Spleen (tissue), 11 donors: Measurements from ENCODE around the gene TMEM182. TPM values are rescaled to one million over a fixed set of nuclear protein-coding genes. Genes with fewer than 3 reads are reported as not detected.

Source experiments
- DNase-seq: peaks from one replicate; pipeline ENCODE4 v3.0.0-alpha.2; 2020
- H3K27ac ChIP-seq, 8 donors: fragments of 200-600 bp; sonication (generic) in 7 of 8; 1 replicate in 4 of 8; 2 replicates in 4 of 8; pipeline versions ENCODE4 v1.5.0 to v1.8.0; 2016 to 2021; ENCODE audit warnings: inconsistent platforms in 4 of 8, mild to moderate bottlenecking in 4 of 8, moderate library complexity in 1 of 8
- H3K27me3 ChIP-seq, 7 donors: fragments of 200-600 bp; sonication (generic) in 6 of 7; replicated peaks in 1 of 7; 1 replicate in 4 of 7; 2 replicates in 3 of 7; pipeline versions ENCODE4 v1.5.0 to v1.8.0; 2016 to 2021; ENCODE audit warnings: inconsistent platforms in 3 of 7, mild to moderate bottlenecking in 1 of 7
- H3K36me3 ChIP-seq, 6 donors: fragments of 200-600 bp; sonication (generic) in 5 of 6; 1 replicate in 4 of 6; 2 replicates in 2 of 6; pipeline versions ENCODE4 v1.5.0 to v1.8.0; 2016 to 2021; ENCODE audit warnings: inconsistent platforms in 2 of 6
- H3K4me1 ChIP-seq, 6 donors: fragments of 200-600 bp; sonication (generic) in 5 of 6; 1 replicate in 3 of 6; 2 replicates in 3 of 6; pipeline versions ENCODE4 v1.5.0 to v1.8.0; 2016 to 2021; ENCODE audit warnings: inconsistent platforms in 3 of 6
- H3K4me3 ChIP-seq, 8 donors: fragments of 200-600 bp; sonication (generic) in 7 of 8; 1 replicate in 4 of 8; 2 replicates in 4 of 8; pipeline versions ENCODE4 v1.5.0 to v1.8.0; 2016 to 2021; ENCODE audit warnings: inconsistent platforms in 4 of 8, mild to moderate bottlenecking in 4 of 8, moderate library complexity in 2 of 8
- H3K9me3 ChIP-seq, 8 donors: fragments of 200-600 bp; sonication (generic) in 7 of 8; 1 replicate in 4 of 8; 2 replicates in 4 of 8; pipeline versions ENCODE4 v1.5.0 to v1.8.0; 2016 to 2021; ENCODE audit warnings: inconsistent platforms in 4 of 8
- POLR2A ChIP-seq, 3 donors: fragments of 450-650 bp; IDR thresholded peaks; one replicate each; pipeline ENCODE4 v1.5.1; 2017; ENCODE audit warnings: antibody characterized with exemption in 3 of 3, mild to moderate bottlenecking in 1 of 3
- POLR2AphosphoS5 ChIP-seq, 3 donors: sonication (generic); formaldehyde crosslinking; IDR thresholded peaks; one replicate each; pipeline ENCODE4 v1.5.1; 2017; ENCODE audit warnings: antibody characterized with exemption in 3 of 3
- WGBS, 5 donors: extraction: QIAGEN DNeasy Blood & Tissue Kit in 3 of 5; methylation state at CpG; one replicate each; pipeline versions ENCODE4 v1.1.5 to v1.1.7; 2013 to 2018; 5-methylcytosine and 5-hydroxymethylcytosine counted together
- intact Hi-C: fragments of 100-400 bp; cut with DNase I; formaldehyde crosslinking; loops from one replicate; pipeline ENCODE4 v1.15.0; 2023; ENCODE audit warnings: low total_unique reads
- polyA plus RNA-seq, 3 donors: library from polyadenylated mRNA; stranded (reverse); fragments of 200-250 nt; gene quantifications; one replicate each; pipeline ENCODE4 v1.2.1, GENCODE V29; 2013
- total RNA-seq, 7 donors: library from RNA; depleted of rRNA in 3 of 7; stranded (reverse); fragments of >200 nt in 3 of 7; fragmentation: NEBNext Ultra II Directional in 4 of 7; extraction: Animal tissue kit (Norgen Biotek cat#: 25700) in 4 of 7; gene quantifications; one replicate each; pipeline versions ENCODE4 v1.1.0 to v1.2.1, GENCODE V29; 2016 to 2021
- TF ChIP-seq, protein P1 (sequence below), 11 experiments: fragments of 200-600 bp in 7 of 11; fragments of 450-650 bp in 4 of 11; sonication (generic) in 4 of 11; IDR thresholded peaks in 8 of 11; conservative IDR thresholded peaks in 3 of 11; 1 replicate in 7 of 11; 2 replicates in 4 of 11; pipeline versions ENCODE4 v1.4.0 to v1.8.0; 2016 to 2021; ENCODE audit warnings: antibody characterized with exemption in 11 of 11, inconsistent platforms in 4 of 11, mild to moderate bottlenecking in 1 of 11
- donor health status: healthy with polysubstance abuse.
- donor health status: DM: no; HTN: no; CAD: no; lungs with moderate emphysema.
- donor health status: DM: no; HTN: no; CAD: no.
- donor health status: Bipolar disorder and iron deficiency.
- donor health status: healthy.
- donor health status: DM: no; HTN: no; CAD: no.
- donor health status: DM: yes; HTN: yes; CAD: no.

Gene TMEM182
- total and polyA plus RNA-seq, 10 donors, result 1.3 to 8.6 (median 3.2) TPM

DNA sequence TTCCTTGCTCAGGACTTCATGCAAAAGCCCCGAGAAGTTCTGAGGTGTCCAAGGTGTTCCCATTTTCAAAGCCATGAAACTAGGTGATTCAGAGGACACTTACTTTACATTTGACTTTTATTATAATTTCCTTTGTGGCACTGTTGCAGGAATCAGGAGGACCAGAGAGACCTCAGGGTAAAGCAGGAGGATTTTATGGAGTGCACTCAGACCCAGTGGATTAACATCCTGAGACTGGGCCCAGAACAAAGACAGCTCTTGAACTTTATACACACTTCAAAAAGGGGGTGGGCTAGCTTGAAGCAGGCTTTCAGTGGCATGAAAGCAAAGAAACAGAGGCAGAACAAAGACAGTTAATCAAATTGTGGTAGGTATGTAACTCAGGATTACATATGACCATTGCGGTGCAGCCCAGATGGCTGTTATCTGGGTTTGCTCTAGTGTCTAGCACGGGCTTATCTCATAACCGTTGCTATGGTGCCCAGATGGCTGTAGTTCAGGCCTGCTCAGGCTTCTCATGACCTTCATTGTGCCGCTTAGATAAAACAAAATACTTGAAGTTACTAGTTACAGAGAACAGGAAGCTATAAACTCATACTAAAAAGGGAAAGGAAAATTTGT, 39.4 kb downstream of the TMEM182 start:
- 76 to 93% (median 81%) methylated on average over 5 of the region's 5 CpGs for WGBS, 5 donors

DNA sequence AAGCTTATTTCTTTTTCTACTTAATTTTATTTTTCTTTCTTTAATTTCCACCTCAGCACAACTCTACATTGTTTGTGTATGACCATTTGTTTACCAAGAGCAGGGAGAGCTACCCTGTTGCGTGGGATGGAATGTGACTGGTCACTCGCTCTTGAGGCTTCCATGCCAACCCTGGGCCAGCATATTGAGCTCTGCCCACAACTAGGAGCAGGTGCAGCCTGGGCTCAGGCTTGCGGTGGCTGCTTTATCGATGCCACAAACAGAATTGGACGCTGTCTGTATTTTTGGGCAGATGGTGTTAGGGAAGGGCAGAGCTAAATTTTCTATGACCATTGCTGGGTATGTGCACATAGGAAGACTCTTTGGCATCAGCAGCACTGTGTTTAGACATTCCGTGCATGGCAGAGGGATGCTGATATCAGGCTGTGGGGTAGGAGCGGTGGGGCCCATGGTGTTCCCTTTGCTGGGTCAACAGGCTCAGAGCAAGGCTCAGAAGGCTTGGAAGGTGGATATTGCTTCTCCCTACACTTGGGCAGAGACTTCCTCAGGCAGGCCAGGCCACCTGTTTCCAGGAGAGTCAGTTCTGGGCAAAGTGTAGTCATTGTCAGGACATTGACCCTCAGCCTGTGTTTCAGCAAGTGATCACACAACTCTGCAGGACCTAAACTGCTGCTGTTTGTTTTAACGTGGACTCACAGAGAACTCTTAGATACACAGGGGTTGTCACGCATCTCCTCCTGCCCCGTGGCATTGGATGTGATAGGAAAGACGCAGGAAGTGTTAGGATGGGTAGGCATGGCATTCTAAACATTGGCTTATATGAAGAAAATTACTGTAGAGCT, 40.2 kb downstream of the TMEM182 start:
- no peaks in the 10 kb centered on the region for H3K27me3 ChIP-seq
- intact Hi-C loops, result no loop called here
- H3K36me3 ChIP-seq, result peaks cover 0 to 60% (median 11%) of the 10 kb centered on the region in 6 donors
- TF ChIP-seq POLR2A (IDR thresholded peaks at IDR 0.05) (no peak), POLR2AphosphoS5 (IDR thresholded peaks at IDR 0.05) (no peak)
- TF ChIP-seq, protein P1, sequence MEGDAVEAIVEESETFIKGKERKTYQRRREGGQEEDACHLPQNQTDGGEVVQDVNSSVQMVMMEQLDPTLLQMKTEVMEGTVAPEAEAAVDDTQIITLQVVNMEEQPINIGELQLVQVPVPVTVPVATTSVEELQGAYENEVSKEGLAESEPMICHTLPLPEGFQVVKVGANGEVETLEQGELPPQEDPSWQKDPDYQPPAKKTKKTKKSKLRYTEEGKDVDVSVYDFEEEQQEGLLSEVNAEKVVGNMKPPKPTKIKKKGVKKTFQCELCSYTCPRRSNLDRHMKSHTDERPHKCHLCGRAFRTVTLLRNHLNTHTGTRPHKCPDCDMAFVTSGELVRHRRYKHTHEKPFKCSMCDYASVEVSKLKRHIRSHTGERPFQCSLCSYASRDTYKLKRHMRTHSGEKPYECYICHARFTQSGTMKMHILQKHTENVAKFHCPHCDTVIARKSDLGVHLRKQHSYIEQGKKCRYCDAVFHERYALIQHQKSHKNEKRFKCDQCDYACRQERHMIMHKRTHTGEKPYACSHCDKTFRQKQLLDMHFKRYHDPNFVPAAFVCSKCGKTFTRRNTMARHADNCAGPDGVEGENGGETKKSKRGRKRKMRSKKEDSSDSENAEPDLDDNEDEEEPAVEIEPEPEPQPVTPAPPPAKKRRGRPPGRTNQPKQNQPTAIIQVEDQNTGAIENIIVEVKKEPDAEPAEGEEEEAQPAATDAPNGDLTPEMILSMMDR (IDR thresholded peaks at IDR 0.05 in 8 of 11, conservative IDR thresholded peaks at IDR 0.05 in 3 of 11), result no peak
- peaks cover 12 to 72% (median 56%) of the 10 kb centered on the region in 8 donors for H3K9me3 ChIP-seq
- H3K4me1 ChIP-seq, result peaks cover 0 to 11% (median 0%) of the 10 kb centered on the region in 6 donors
- DNase-seq, result no peak
- H3K27ac ChIP-seq, result no peak overlapping the region
- H3K4me3 ChIP-seq, result no peak overlapping the region
- 96 to 99% (median 96%) methylated on average over 10 to 11 of the region's 11 CpGs for WGBS, 5 donors

More for the DNA sequence above, 39.4 kb downstream of the TMEM182 start:
- Histone ChIP-seq H3K9me3 (peaks cover 12 to 75% (median 56%) of the 10 kb centered on the region in 8 donors), H3K27ac (no peak overlapping the region), H3K4me3 (no peak overlapping the region), H3K36me3 (peaks cover 0 to 60% (median 11%) of the 10 kb centered on the region in 6 donors), H3K27me3 (no peaks in the 10 kb centered on the region), H3K4me1 (peaks cover 0 to 11% (median 0%) of the 10 kb centered on the region in 6 donors)
- TF ChIP-seq, protein P1 (IDR thresholded peaks at IDR 0.05 in 8 of 11, conservative IDR thresholded peaks at IDR 0.05 in 3 of 11), result no peak
- no peak for TF ChIP-seq POLR2A (IDR thresholded peaks at IDR 0.05)
- no peak for TF ChIP-seq POLR2AphosphoS5 (IDR thresholded peaks at IDR 0.05)
- intact Hi-C loops, result no loop called here
- no peak for DNase-seq

DNA sequence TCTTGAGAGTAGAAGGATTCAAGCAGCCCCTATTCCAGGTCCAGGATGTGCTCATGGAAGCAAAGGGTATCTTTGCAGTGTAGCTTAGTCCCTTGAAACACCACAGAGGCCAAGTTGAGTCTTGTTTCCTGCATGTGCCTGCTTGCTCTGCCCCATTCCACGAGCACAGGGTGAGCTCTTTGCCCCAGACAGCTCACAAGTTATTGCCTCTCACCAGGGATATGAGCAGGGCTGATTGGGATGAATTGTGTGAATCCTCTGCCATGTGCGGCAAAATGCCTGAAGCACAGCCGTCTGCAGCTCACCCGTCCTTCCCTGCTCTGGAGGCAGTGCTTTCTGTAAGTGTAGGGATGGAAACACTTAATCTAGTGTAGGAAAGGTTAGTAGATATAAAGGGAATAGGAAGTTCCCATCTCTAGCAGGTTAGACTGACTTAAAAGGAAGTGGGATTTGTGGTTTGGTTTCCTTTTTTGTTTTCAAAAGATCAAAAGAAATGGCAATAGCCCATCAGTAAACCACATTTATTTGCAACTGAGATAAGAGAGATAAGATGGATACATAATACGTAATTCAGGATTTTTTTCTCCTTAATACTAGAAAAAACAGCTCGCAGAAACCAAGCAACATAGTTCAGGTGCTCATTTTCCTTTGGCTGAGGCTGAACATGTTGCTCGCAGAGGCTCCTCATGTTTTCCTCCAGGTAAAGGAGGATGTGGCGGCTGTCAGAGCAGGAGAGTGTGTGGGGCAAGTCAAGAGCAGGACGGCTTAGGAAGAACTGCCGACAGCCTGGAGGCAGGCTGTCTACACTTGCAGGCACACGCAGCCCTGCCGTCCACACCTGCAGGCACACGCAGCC, 41.4 kb downstream of the TMEM182 start:
- peaks cover 0 to 11% (median 0%) of the 10 kb centered on the region in 6 donors for H3K4me1 ChIP-seq
- H3K27ac ChIP-seq, result no peak overlapping the region
- H3K36me3 ChIP-seq, result peaks cover 0 to 50% (median 9%) of the 10 kb centered on the region in 6 donors
- DNase-seq, result no peak
- intact Hi-C loops, result no loop called here
- TF ChIP-seq POLR2AphosphoS5 (IDR thresholded peaks at IDR 0.05), result no peak
- peaks cover 12 to 62% (median 51%) of the 10 kb centered on the region in 8 donors for H3K9me3 ChIP-seq
- H3K27me3 ChIP-seq, result no peaks in the 10 kb centered on the region
- H3K4me3 ChIP-seq, result no peak overlapping the region
- 64 to 87% (median 72%) methylated on average over 13 of the region's 13 CpGs for WGBS, 5 donors

DNA sequence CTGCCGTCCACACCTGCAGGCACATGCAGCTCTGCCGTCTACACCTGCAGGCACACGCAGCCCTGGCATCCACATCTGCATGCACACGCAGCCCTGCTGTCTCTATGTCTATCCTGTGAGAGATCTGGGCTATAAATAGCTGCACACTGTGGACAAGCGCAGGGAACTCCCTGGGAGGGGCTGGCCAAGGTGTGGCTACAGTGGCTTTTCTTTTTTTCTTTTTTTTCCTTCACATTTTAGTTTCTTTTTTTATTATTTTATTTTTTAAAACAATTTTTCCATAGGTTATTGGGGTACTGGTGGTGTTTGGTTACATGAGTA, 42.0 kb downstream of the TMEM182 start:
- intact Hi-C loops, result no loop called here
- Histone ChIP-seq H3K4me3 (no peak overlapping the region), H3K9me3 (peaks cover 12 to 56% (median 46%) of the 10 kb centered on the region in 8 donors), H3K4me1 (peaks cover 0 to 11% (median 0%) of the 10 kb centered on the region in 6 donors), H3K36me3 (peaks cover 0 to 44% (median 8%) of the 10 kb centered on the region in 6 donors), H3K27ac (no peak overlapping the region), H3K27me3 (no peaks in the 10 kb centered on the region)
- no peak for DNase-seq
- TF ChIP-seq, protein P1 (IDR thresholded peaks at IDR 0.05 in 8 of 11, conservative IDR thresholded peaks at IDR 0.05 in 3 of 11), result no peak
- TF ChIP-seq POLR2AphosphoS5 (IDR thresholded peaks at IDR 0.05), result no peak
- no peak for TF ChIP-seq POLR2A (IDR thresholded peaks at IDR 0.05)
- 80 to 91% (median 85%) methylated on average over 5 of the region's 5 CpGs for WGBS, 5 donors
